ENCODE data around the gene LRRC63.

The LRRC63 gene

GRCh38 chr13:46311217-46311616 is 99.5 kb downstream of the LRRC63 start:
- DNase-seq (ENCODE audit: low read depth in 2 of 2), result no peak

GRCh38 chr13:46313024-46313423 is 101.3 kb downstream of the LRRC63 start:
- DNase-seq (ENCODE audit: low read depth in 2 of 2), result no peak

- no peak for DNase-seq (ENCODE audit: low read depth in 2 of 2)
Observed at GRCh38 chr13:46313432-46314257, 101.9 kb downstream of the LRRC63 start.

- DNase-seq (ENCODE audit: low read depth in 2 of 2), result no peak
Observed at GRCh38 chr13:46314587-46314986, 102.9 kb downstream of the LRRC63 start.

GRCh38 chr13:46315036-46315435 is 103.3 kb downstream of the LRRC63 start:
- DNase-seq (ENCODE audit: low read depth in 2 of 2), result no peak

GRCh38 chr13:46315491-46316075 is 103.9 kb downstream of the LRRC63 start:
- no peak for DNase-seq (ENCODE audit: low read depth in 2 of 2)

GRCh38 chr13:46317120-46317519 is 105.4 kb downstream of the LRRC63 start:
- no peak for DNase-seq (ENCODE audit: low read depth in 2 of 2)

- DNase-seq (ENCODE audit: low read depth in 2 of 2), result no peak
Observed at GRCh38 chr13:46318986-46319385, 107.3 kb downstream of the LRRC63 start.

- no peak for DNase-seq (ENCODE audit: low read depth in 2 of 2)
Observed at GRCh38 chr13:46320406-46320805, 108.7 kb downstream of the LRRC63 start.

- DNase-seq (ENCODE audit: low read depth in 2 of 2), result no peak
Observed at GRCh38 chr13:46320821-46321220, 109.1 kb downstream of the LRRC63 start.

GRCh38 chr13:46321494-46322225 is 109.9 kb downstream of the LRRC63 start:
- DNase-seq (ENCODE audit: low read depth in 2 of 2), result peak; percentile 45 to 47

- no peak for DNase-seq (ENCODE audit: low read depth in 2 of 2)
Observed at GRCh38 chr13:46324976-46325375, 113.2 kb downstream of the LRRC63 start.

Data from stimulated activated CD8-positive, alpha-beta memory T cell treated with anti-CD3 and anti-CD28 coated beads, Interleukin-2, amount 100 ng/mL, for 48 hours (primary cell).